NCI-H2171 (cell line): Measurements from ENCODE around the gene NECAB3.

Source experiments
- DNase-seq: peaks from one replicate; lab custom pipeline; 2025; lab: John Stamatoyannopoulos, UW

Gene NECAB3

GRCh38 chr20:33676652-33677645 is 2.7 kb upstream of the NECAB3 start:
- DNase-seq, result no peak

GRCh38 chr20:33676121-33676520 is 1.9 kb upstream of the NECAB3 start:
- DNase-seq, result no peak

- DNase-seq, result no peak
These were observed 1.1 kb upstream of the NECAB3 start for GRCh38 chr20:33675136-33675959.

- DNase-seq, result no peak
These were observed 576 bp downstream of the NECAB3 start for GRCh38 chr20:33673410-33674293.

- DNase-seq, result no peak
These were observed 1.2 kb downstream of the NECAB3 start for GRCh38 chr20:33673114-33673409.

- DNase-seq, result peak; percentile 34
These were observed 1.7 kb downstream of the NECAB3 start for GRCh38 chr20:33672426-33673113.

GRCh38 chr20:33671573-33672288 is 2.5 kb downstream of the NECAB3 start:
- DNase-seq, result no peak

GRCh38 chr20:33670715-33671499 is 3.3 kb downstream of the NECAB3 start:
- no peak for DNase-seq

GRCh38 chr20:33669873-33670640 is 4.2 kb downstream of the NECAB3 start:
- DNase-seq, result no peak

GRCh38 chr20:33669224-33669623 is 5.0 kb downstream of the NECAB3 start:
- DNase-seq, result no peak

GRCh38 chr20:33668466-33669155 is 5.6 kb downstream of the NECAB3 start:
- no peak for DNase-seq

- peak; percentile 67 for DNase-seq
These were observed 6.4 kb downstream of the NECAB3 start for GRCh38 chr20:33667676-33668465.

- no peak for DNase-seq
These were observed 7.0 kb downstream of the NECAB3 start for GRCh38 chr20:33667245-33667675.

GRCh38 chr20:33666293-33667244 is 7.7 kb downstream of the NECAB3 start, which contains the start of gene ACTL10:
TSS of gene ACTL10 (plus strand) at chr20:33666943. CDS start at chr20:33667498, 555 bp downstream.
- DNase-seq, result peak; percentile 19

GRCh38 chr20:33664762-33665144 is 9.5 kb downstream of the NECAB3 start:
- DNase-seq, result no peak

GRCh38 chr20:33664085-33664761 is 10.0 kb downstream of the NECAB3 start:
- no peak for DNase-seq
